Ovary (tissue), 3 donors: Measurements from ENCODE around the gene VPS35L.

ENCODE experiments used
- CTCF ChIP-seq, 3 donors: fragments of 450-650 bp in 2 of 3; fragments of 200-600 bp in 1 of 3; IDR thresholded peaks; one replicate each; pipeline versions ENCODE4 v1.5.1 to v1.8.0; 2016 to 2022; ENCODE audit warnings: antibody characterized with exemption in 3 of 3, mild to moderate bottlenecking in 1 of 3
- EP300 ChIP-seq: sonication (generic); formaldehyde crosslinking; IDR thresholded peaks from one replicate; pipeline ENCODE4 v1.6.1; 2017; ENCODE audit warnings: antibody characterized with exemption
- POLR2A ChIP-seq: fragments of 450-650 bp; IDR thresholded peaks from one replicate; pipeline ENCODE4 v1.6.1; 2017; ENCODE audit warnings: antibody characterized with exemption, mild to moderate bottlenecking, moderate library complexity
- donor health status: DM: no; HTN: no; CAD: no.

- TF ChIP-seq POLR2A (no peak), CTCF (IDR thresholded peaks at IDR 0.05) (no peak), EP300 (no peak)
These were observed 60.7 kb downstream of the VPS35L start for GRCh38 chr16:19616241-19616640.
